Measurements from ENCODE around the gene ATP6V1G1. TPM values are rescaled to one million over a fixed set of nuclear protein-coding genes. Genes with fewer than 3 reads are reported as not detected.

The ATP6V1G1 gene
- total RNA-seq, 2 donors from 2014 or later, result 141 to 153 TPM

DNA sequence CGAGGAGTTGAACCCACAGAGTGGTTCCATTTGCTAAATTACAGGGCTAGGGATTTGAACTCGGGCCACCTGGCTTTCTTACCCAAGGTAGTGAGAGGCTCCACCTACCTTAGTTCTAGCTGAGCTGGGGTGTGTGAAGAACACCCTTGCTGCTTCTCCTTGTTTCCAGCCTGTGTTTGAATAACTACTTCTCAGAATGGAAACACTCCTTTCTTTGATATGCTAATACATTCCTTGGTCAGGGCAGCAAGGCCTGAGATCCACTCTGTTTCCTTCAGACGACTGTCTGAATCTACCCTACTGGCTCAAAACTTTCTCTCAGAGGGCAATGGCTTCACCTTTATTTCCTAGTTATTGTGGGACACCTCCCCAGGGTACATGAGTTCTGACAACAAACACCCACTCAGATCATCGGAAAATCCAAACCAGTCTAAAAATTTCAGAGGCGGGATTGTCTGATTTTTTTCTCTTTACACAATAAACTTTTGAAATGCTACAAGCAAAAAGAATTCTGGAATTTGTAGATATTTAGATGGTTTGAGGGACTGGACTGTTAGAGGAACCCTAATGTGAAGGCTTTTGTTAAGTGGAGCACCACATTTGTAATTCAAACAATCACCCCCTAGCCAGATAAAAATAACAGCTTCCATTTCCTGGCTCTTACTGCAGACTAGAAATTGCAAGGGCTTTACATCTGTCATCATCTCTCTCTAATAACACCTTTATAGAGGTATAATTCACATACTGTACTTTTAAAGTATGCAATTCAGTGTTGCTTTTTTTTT lies 4.0 kb upstream of the ATP6V1G1 start:
- Histone ChIP-seq H3K36me3 (no peaks in the 10 kb centered on the region), H3K4me3 (no peak overlapping the region), H3K27me3 (no peaks in the 10 kb centered on the region), H3K4me1 (peaks cover 0 to 5% of the 10 kb centered on the region in 2 donors), H3K9me3 (no peaks in the 10 kb centered on the region), H3K27ac (no peak overlapping the region)
- TF ChIP-seq, protein P1, sequence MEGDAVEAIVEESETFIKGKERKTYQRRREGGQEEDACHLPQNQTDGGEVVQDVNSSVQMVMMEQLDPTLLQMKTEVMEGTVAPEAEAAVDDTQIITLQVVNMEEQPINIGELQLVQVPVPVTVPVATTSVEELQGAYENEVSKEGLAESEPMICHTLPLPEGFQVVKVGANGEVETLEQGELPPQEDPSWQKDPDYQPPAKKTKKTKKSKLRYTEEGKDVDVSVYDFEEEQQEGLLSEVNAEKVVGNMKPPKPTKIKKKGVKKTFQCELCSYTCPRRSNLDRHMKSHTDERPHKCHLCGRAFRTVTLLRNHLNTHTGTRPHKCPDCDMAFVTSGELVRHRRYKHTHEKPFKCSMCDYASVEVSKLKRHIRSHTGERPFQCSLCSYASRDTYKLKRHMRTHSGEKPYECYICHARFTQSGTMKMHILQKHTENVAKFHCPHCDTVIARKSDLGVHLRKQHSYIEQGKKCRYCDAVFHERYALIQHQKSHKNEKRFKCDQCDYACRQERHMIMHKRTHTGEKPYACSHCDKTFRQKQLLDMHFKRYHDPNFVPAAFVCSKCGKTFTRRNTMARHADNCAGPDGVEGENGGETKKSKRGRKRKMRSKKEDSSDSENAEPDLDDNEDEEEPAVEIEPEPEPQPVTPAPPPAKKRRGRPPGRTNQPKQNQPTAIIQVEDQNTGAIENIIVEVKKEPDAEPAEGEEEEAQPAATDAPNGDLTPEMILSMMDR (IDR thresholded peaks at IDR 0.05), result no peak
- DNase-seq (ENCODE audit: low spot score), result no peak

DNA sequence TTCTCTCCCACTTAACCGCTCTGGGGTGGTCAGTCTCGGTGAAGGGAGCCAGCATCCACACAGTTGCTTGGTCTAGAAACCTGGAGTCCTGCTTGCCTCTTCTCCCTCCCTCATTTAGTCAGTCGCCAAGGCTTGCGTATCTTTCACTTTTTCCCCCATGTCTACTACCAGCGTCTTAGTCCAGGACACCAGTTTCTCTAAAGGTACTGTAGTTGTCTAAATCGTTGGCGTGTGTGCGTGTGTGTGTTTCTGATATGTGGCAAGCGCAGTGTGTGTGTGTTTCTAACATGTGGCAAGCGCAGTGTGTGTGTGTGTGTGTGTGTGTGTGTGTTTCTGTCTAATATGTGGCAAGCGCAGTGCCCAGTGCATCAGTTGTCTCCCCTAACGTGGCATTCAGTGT lies 641 bp downstream of the ATP6V1G1 start:
- no peaks in the 10 kb centered on the region for H3K27me3 ChIP-seq
- peaks cover 0 to 51% of the 10 kb centered on the region in 2 donors for H3K4me1 ChIP-seq
- peak overlapping the region; percentile 95 to 99 for H3K4me3 ChIP-seq
- no peaks in the 10 kb centered on the region for H3K9me3 ChIP-seq
- no peak for DNase-seq (ENCODE audit: low spot score)
- TF ChIP-seq, protein P1 (IDR thresholded peaks at IDR 0.05), result no peak
- peak overlapping the region; percentile 94 for H3K27ac ChIP-seq
- H3K36me3 ChIP-seq, result peaks cover 7% of the 10 kb centered on the region

DNA sequence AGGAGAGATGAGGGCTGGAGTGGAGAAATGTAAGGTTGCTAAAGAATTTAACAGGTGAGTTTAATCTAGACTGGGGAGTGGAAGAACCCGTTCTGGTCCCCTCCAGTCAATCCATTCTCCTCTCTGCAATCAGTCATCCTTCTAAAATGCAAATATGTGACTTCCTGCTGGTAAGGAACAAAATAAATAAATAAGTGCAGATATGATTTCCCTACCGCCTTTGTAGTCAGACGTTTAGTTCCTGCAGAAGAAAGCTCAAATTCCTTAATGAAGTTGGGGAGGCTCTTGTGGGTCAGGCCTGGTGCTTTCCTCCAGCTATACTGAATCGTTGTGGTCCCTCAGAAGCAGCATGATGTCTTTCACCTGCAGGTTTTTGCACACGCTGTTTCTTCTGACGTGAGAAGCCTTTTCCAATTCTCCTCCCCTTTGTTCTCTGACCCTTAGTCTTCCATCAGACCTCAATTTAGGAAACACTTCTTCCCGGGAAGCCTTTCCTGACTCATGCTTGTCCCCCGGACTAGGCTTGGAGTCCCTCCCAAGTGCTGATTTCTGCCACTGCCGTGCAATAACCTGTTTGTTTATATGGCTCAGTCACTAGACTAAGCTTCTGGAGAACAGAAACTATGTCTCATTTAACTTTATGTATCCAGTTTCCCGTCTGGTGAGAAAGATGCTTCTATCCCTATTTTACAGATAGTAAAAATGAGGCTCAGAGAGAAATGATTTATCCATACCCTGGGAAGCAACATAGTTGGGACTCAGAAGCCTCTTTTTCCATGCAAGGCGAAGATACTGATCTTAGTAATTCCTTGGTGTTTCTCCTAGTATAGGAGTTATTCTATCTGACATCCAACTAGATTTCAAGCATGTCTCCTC lies 1.3 kb downstream of the ATP6V1G1 start:
- peaks cover 0 to 51% of the 10 kb centered on the region in 2 donors for H3K4me1 ChIP-seq
- peaks cover 14% of the 10 kb centered on the region for H3K36me3 ChIP-seq
- peak overlapping the region; percentile 95 to 99 for H3K4me3 ChIP-seq
- H3K27me3 ChIP-seq, result no peaks in the 10 kb centered on the region
- no peaks in the 10 kb centered on the region for H3K9me3 ChIP-seq
- H3K27ac ChIP-seq, result peak overlapping the region in 1 of 2 donors; percentile 94
- TF ChIP-seq, protein P1 (IDR thresholded peaks at IDR 0.05), result no peak
- DNase-seq (ENCODE audit: low spot score), result no peak

DNA sequence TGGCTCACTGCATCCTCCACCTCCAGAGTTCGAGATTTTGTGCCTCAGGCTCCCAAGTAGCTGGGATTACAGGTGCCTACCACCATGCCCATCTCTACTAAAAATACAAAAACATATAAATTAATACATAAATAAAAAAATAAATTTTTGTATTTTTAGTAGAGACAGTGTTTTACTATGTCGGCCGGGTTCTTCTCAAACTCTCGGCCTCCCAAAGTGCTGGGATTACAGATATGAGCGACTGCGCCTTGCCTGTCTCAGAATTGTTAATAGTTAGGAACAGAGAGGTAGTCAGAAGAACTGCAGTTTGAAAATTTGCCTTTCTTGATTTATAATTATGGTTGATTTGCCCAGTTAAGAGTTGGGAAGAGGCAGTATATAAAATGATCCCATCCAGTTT lies 2.8 kb downstream of the ATP6V1G1 start:
- H3K4me3 ChIP-seq, result no peak overlapping the region
- no peak for DNase-seq (ENCODE audit: low spot score)
- H3K4me1 ChIP-seq, result peaks cover 0 to 51% of the 10 kb centered on the region in 2 donors
- TF ChIP-seq, protein P1 (IDR thresholded peaks at IDR 0.05), result no peak
- no peaks in the 10 kb centered on the region for H3K27me3 ChIP-seq
- peaks cover 29% of the 10 kb centered on the region for H3K36me3 ChIP-seq
- H3K9me3 ChIP-seq, result no peaks in the 10 kb centered on the region
- no peak overlapping the region for H3K27ac ChIP-seq

DNA sequence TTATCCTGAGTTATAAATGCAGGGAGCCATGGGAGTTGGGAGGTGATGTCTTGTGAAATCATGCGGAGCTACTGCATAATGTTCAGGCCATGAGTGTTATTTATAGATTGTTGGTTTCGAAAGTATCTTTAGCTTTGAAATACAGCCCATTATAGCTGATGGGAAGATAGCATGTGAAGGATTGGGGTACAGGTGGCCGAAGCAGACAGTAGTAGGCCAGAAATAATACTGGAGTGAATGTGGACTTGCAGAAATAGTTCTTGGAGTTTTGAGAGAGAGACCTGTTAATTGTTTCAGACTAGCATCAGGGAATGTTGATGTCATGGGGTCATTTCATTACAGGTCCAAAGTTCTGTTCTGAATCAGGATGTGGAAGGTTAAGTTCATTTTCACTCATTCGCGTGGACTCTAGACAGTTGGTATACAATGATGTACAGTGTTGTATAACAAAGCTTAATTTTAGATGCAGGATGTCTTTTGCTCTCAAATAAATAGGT lies 3.8 kb downstream of the ATP6V1G1 start:
- H3K9me3 ChIP-seq, result no peaks in the 10 kb centered on the region
- no peaks in the 10 kb centered on the region for H3K27me3 ChIP-seq
- no peak for DNase-seq (ENCODE audit: low spot score)
- H3K4me1 ChIP-seq, result peaks cover 0 to 51% of the 10 kb centered on the region in 2 donors
- H3K36me3 ChIP-seq, result peaks cover 39% of the 10 kb centered on the region
- TF ChIP-seq, protein P1 (IDR thresholded peaks at IDR 0.05), result no peak
- no peak overlapping the region for H3K4me3 ChIP-seq
- peak overlapping the region; percentile 23 to 33 for H3K27ac ChIP-seq

All from right atrium auricular region (tissue), 2 donors.